Panc1 (cell line): ENCODE results near the gene ZNF780B.

Experiments
- CTCF ChIP-seq: fragments of 450-650 bp; IDR thresholded peaks from 2 replicates; pipeline ENCODE4 v1.5.1; 2017; ENCODE audit warnings: mild to moderate bottlenecking
- POLR2AphosphoS5 ChIP-seq: IDR thresholded peaks from 2 replicates; pipeline ENCODE4 v1.6.1; 2012; ENCODE audit warnings: mild to moderate bottlenecking, low read depth, low read length, moderate library complexity
- REST ChIP-seq, 2 experiments: IDR thresholded peaks; 2 replicates each; pipeline ENCODE4 v1.6.1; 2011 to 2012; ENCODE audit warnings: low read depth in 2 of 2, control low read depth in 1 of 2, low read length in 1 of 2, mild to moderate bottlenecking in 1 of 2, moderate library complexity in 1 of 2; ENCODE audit not compliant: insufficient read depth in 1 of 2
- SIN3A ChIP-seq: IDR thresholded peaks from 2 replicates; pipeline ENCODE4 v1.6.1; 2012; ENCODE audit warnings: low read depth, mild to moderate bottlenecking, low read length, moderate library complexity, borderline replicate concordance; ENCODE audit not compliant: insufficient read depth

- no peak for TF ChIP-seq CTCF
- no peak for TF ChIP-seq POLR2AphosphoS5
- no peak for TF ChIP-seq SIN3A
- TF ChIP-seq REST (IDR thresholded peaks at IDR 0.05; ENCODE audit: insufficient read depth in 1 of 2, low read depth in 2 of 2, low read length in 1 of 2), result no peak
Measured at GRCh38 chr19:40053491-40053890, 2.5 kb downstream of the ZNF780B start.
